Measurements from ENCODE around the gene CYB5R2.
"Not testable (repeated sequence)": the region's sequence is repeated elsewhere in the genome, so short reads cannot be mapped to it uniquely, and the experiment has no call there.

Gene CYB5R2

GRCh38 chr11:7667460-7667859 is 5.8 kb downstream of the CYB5R2 start:
- Histone ChIP-seq H3K4me1 (no peaks in the 10 kb centered on the region), H3K9me3 (no peaks in the 10 kb centered on the region), H3K36me3 (no peaks in the 10 kb centered on the region), H3K27me3 (no peaks in the 10 kb centered on the region), H3K4me3 (ENCODE audit: low read depth, low read length) (no peak overlapping the region)
- DNase-seq: no peak
- TF ChIP-seq CTCF (IDR thresholded peaks at IDR 0.05; ENCODE audit: low read depth, low read length): no peak

GRCh38 chr11:7666292-7666866 is 6.9 kb downstream of the CYB5R2 start:
- Histone ChIP-seq H3K4me3 (ENCODE audit: low read depth, low read length) (no peak overlapping the region), H3K4me1 (no peaks in the 10 kb centered on the region), H3K36me3 (no peaks in the 10 kb centered on the region), H3K9me3 (no peaks in the 10 kb centered on the region), H3K27me3 (no peaks in the 10 kb centered on the region)
- DNase-seq: no peak
- no peak for TF ChIP-seq CTCF (IDR thresholded peaks at IDR 0.05; ENCODE audit: low read depth, low read length)

- H3K36me3 ChIP-seq: no peaks in the 10 kb centered on the region
- TF ChIP-seq CTCF (IDR thresholded peaks at IDR 0.05; ENCODE audit: low read depth, low read length): peak; percentile 78
These were observed 7.6 kb downstream of the CYB5R2 start for GRCh38 chr11:7665473-7666291.

GRCh38 chr11:7664867-7665266 is 8.4 kb downstream of the CYB5R2 start:
- no peak for DNase-seq
- Histone ChIP-seq H3K27me3 (no peaks in the 10 kb centered on the region), H3K9me3 (no peaks in the 10 kb centered on the region), H3K36me3 (no peaks in the 10 kb centered on the region), H3K4me3 (ENCODE audit: low read depth, low read length) (no peak overlapping the region), H3K4me1 (no peaks in the 10 kb centered on the region)
- TF ChIP-seq CTCF (IDR thresholded peaks at IDR 0.05; ENCODE audit: low read depth, low read length): no peak

More at GRCh38 chr11:7665473-7666291, 7.6 kb downstream of the CYB5R2 start:
- Histone ChIP-seq H3K27me3 (no peaks in the 10 kb centered on the region), H3K4me1 (no peaks in the 10 kb centered on the region), H3K4me3 (ENCODE audit: low read depth, low read length) (no peak overlapping the region), H3K9me3 (no peaks in the 10 kb centered on the region)
- peak; percentile 76 for DNase-seq

DNA sequence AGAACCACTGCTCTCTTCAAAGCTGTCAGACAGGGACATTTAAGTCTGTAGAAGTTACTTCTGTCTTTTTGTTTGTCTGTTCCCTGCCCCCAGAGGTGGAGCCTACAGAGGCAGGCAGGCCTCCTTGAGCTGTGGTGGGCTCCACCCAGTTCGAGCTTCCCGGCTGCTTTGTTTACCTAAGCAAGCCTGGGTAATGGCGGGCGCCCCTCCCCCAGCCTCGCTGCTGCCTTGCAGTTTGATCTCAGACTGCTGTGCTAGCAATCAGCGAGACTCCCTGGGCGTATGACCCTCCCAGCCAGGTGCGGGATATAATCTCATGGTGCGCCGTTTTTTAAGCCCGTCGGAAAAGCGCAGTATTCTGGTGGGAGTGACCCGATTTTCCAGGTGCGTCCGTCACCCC is 9.8 kb downstream of the CYB5R2 start:
- H3K4me3 ChIP-seq (ENCODE audit: low read depth, low read length); DNase-seq; H3K9me3 ChIP-seq; H3K36me3 ChIP-seq; H3K27me3 ChIP-seq; H3K4me1 ChIP-seq: not testable (repeated sequence)

DNA sequence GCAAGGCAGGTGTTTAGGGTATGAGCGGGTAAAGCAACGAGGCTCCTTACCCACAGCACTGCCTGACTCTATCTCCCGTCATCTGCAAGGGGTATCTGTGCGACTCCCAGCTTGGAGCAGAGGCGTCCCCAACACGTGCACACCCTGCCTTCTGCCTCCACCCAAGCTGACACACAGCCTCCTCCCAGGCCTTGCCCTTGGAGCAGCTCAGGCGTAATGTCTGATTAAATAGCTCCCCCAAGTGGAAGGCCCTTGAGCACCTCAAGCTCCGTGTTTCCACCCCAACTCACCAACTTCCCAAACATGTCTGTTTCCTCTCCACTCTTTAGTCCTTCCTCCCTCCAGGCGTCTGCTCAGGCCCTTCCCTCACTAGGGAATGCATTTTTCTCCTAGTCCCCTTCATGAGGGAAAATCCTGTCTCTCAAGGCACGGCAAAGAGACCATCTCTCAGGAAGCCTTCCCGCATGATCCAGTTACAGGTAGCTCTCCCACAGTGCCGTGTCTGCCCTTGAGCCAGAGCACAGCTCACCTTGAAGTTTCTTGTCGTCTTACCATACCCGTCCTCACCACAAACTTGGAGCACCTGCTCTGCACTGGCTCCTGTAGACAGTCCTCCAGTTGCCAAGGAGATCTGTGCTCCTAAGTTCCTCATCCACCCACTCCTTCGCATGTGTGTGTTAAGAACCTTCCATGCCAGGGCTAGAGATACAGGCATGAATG is 15.8 kb downstream of the CYB5R2 start:
- H3K9me3 ChIP-seq: no peaks in the 10 kb centered on the region
- peak; percentile 54 for DNase-seq
- TF ChIP-seq CTCF (IDR thresholded peaks at IDR 0.05; ENCODE audit: low read depth, low read length): peak; percentile 59
- H3K4me3 ChIP-seq (ENCODE audit: low read depth, low read length): no peak overlapping the region
- no peaks in the 10 kb centered on the region for H3K36me3 ChIP-seq
- no peaks in the 10 kb centered on the region for H3K27me3 ChIP-seq
- peaks cover 6% of the 10 kb centered on the region; the same call in 1 of the 2 replicates for H3K4me1 ChIP-seq

Measured in BE2C (cell line).